ENCODE results near the gene HPSE2. TPM values are rescaled to one million over a fixed set of nuclear protein-coding genes. Genes with fewer than 3 reads are reported as not detected.

Gene HPSE2
- total RNA-seq, 1 donor from 2014 or later, result 0.10 TPM

DNA sequence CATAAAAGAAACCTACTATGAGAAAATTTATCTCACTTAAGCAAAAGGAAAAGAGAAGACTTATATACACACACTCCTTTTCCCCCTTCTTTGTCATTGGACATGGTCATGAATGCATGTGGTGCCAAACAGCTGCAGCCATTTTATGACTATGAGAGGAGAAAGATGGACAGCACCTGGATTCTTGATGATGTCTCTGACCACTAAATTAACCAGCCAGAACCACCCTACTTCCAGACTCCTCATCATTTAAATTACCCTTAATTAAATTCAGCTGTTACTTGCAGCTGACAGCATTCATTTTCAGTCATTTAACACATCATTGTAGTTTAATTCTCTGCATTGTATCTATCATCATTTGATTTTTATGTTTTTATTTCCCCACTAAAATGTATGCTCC, 409.9 kb downstream of the HPSE2 start:
- H3K9me3 Mint-ChIP-seq (ENCODE audit: low read depth), result peaks cover 5% of the 10 kb centered on the region
- H3K27ac Mint-ChIP-seq, result no peak overlapping the region
- no peak for DNase-seq (ENCODE audit: low spot score, unreplicated experiment)
- H3K27me3 Mint-ChIP-seq, result no peaks in the 10 kb centered on the region
- TF ChIP-seq, protein P1, sequence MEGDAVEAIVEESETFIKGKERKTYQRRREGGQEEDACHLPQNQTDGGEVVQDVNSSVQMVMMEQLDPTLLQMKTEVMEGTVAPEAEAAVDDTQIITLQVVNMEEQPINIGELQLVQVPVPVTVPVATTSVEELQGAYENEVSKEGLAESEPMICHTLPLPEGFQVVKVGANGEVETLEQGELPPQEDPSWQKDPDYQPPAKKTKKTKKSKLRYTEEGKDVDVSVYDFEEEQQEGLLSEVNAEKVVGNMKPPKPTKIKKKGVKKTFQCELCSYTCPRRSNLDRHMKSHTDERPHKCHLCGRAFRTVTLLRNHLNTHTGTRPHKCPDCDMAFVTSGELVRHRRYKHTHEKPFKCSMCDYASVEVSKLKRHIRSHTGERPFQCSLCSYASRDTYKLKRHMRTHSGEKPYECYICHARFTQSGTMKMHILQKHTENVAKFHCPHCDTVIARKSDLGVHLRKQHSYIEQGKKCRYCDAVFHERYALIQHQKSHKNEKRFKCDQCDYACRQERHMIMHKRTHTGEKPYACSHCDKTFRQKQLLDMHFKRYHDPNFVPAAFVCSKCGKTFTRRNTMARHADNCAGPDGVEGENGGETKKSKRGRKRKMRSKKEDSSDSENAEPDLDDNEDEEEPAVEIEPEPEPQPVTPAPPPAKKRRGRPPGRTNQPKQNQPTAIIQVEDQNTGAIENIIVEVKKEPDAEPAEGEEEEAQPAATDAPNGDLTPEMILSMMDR (IDR thresholded peaks at IDR 0.05; ENCODE audit: unreplicated experiment), result no peak
- no peak overlapping the region for H3K4me3 Mint-ChIP-seq (ENCODE audit: low read depth)
- no peaks in the 10 kb centered on the region for H3K36me3 Mint-ChIP-seq (ENCODE audit: insufficient read depth)
- no peaks in the 10 kb centered on the region for H3K4me1 Mint-ChIP-seq (ENCODE audit: low read depth)

DNA sequence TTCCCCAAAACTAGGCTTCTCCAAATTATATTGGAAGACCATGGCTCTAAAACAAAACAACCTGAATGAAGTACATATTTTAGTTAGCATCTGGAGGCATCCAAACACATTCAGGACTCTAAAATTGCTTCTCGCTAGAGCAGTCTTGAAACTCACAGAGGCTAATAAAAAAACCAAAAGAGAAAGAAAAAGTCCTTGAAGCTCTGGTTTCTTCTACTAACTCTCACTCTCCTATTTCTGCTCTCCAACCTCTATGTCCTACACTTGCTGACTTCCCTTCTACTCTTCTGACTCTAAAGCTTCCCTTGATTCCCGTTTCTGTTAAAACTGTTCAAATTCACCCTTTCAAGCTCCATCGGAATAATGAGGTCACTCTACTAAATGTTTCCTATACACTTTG, 418.3 kb downstream of the HPSE2 start:
- TF ChIP-seq, protein P1 (IDR thresholded peaks at IDR 0.05; ENCODE audit: unreplicated experiment), result no peak
- Mint-ChIP-seq H3K27ac (no peak overlapping the region), H3K4me1 (ENCODE audit: low read depth) (peaks cover 2% of the 10 kb centered on the region), H3K27me3 (peaks cover 3% of the 10 kb centered on the region), H3K36me3 (ENCODE audit: insufficient read depth) (no peaks in the 10 kb centered on the region), H3K4me3 (ENCODE audit: low read depth) (no peak overlapping the region), H3K9me3 (ENCODE audit: low read depth) (no peaks in the 10 kb centered on the region)
- no peak for DNase-seq (ENCODE audit: low spot score, unreplicated experiment)

DNA sequence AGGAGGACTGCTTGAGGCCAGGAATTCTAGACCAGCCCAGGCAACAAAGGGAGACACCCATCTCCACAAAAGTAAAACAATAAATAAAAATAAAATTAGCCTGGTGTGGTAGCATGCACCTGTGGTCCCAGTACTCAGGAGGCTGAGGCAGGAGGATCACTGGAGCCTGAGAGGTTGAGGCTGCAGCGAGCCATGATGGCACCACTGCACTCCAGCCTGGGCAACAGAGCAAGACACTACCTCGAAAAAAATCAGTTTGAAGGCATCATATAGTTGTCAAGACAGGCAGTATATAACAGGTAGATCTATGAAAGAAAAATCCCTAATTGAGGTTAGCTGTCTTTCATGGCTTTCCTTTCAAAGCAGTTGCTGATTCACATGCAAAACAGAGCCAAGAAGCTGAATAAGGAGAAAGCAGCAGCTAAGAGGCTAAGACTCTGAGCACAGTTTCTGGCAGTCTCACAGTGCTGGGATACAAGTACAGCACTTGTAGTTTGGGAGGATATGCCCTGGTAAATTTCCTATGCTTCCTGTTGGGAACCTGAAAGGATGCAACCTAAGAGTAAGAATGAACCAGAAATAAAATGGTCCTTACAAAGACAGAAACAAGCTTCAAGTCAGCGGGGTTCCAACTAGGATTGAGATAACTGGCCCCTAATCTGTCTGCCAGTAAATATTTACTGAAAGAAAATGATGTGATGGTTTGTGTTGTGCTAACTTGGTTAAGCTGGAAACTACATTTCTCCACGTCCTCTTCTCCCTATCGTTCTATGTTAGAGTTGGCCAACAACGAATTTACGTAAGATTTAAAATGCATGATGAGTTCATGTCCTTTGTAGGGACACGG, 420.4 kb downstream of the HPSE2 start:
- Mint-ChIP-seq H3K27ac (no peak overlapping the region), H3K27me3 (peaks cover 3% of the 10 kb centered on the region), H3K36me3 (ENCODE audit: insufficient read depth) (no peaks in the 10 kb centered on the region), H3K4me1 (ENCODE audit: low read depth) (peaks cover 2% of the 10 kb centered on the region), H3K9me3 (ENCODE audit: low read depth) (no peaks in the 10 kb centered on the region), H3K4me3 (ENCODE audit: low read depth) (no peak overlapping the region)
- TF ChIP-seq, protein P1 (IDR thresholded peaks at IDR 0.05; ENCODE audit: unreplicated experiment), result no peak
- DNase-seq (ENCODE audit: low spot score, unreplicated experiment), result no peak

DNA sequence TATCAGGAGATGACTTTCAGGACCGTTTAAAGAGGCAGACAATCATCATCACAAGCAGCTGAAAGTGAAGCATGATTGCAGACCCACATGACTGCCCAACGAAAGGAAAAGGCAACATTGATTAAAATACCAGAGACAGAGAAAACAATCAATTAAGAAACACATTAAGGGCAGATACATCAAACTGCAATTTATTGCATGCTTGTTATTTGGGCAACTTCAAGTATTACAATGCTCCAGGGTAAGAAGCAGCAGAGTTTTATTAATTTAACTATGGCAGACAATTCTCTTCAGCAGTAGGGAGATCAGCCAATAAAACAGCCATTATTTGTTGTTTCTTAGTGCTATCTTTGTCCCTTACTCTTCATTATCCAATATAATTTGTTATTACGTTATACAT, 421.2 kb downstream of the HPSE2 start:
- Mint-ChIP-seq H3K4me1 (ENCODE audit: low read depth) (peaks cover 2% of the 10 kb centered on the region), H3K9me3 (ENCODE audit: low read depth) (no peaks in the 10 kb centered on the region), H3K4me3 (ENCODE audit: low read depth) (no peak overlapping the region), H3K36me3 (ENCODE audit: insufficient read depth) (no peaks in the 10 kb centered on the region), H3K27ac (no peak overlapping the region), H3K27me3 (peaks cover 3% of the 10 kb centered on the region)
- TF ChIP-seq, protein P1 (IDR thresholded peaks at IDR 0.05; ENCODE audit: unreplicated experiment), result no peak
- no peak for DNase-seq (ENCODE audit: low spot score, unreplicated experiment)

DNA sequence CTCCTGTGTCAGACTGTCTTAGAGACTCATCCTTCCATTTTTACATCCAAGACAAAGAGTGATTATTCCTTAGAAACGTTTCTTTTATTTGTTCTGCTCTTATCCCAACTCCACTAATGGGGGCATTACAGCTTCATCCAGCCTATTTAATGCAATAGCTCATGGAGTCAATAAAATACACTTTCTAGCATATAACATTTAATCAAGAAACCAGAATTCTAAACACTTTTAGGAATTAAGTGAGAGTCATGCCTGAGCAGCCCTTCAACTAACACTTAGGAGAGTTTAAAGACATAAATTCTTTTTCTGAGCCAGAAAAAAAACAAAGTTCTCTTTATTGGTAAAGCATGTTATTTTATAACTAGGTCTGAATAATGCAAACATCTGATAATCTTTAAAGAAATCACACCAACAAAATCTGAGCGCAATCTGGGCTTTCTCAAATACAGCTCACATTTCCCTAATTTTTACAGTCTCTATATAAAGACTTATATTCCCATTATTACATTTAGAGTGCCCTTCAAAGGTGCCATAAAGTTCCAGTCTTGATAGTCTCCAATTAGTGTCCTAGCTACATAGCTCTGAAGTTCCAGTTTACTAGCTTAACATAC, 427.3 kb downstream of the HPSE2 start:
- Mint-ChIP-seq H3K9me3 (ENCODE audit: low read depth) (no peaks in the 10 kb centered on the region), H3K4me3 (ENCODE audit: low read depth) (no peak overlapping the region), H3K27ac (no peak overlapping the region), H3K4me1 (ENCODE audit: low read depth) (no peaks in the 10 kb centered on the region), H3K27me3 (no peaks in the 10 kb centered on the region), H3K36me3 (ENCODE audit: insufficient read depth) (no peaks in the 10 kb centered on the region)
- DNase-seq (ENCODE audit: low spot score, unreplicated experiment), result no peak
- TF ChIP-seq, protein P1 (IDR thresholded peaks at IDR 0.05; ENCODE audit: unreplicated experiment), result no peak
